Activated CD8-positive, alpha-beta memory T cell treated with anti-CD3 and anti-CD28 coated beads, Interleukin-2, amount 50 U/mL, for 24 hours (primary cell): ENCODE data around the gene SEMA3F.

Source experiments
- DNase-seq: peaks from one replicate; pipeline ENCODE4 v3.0.0-alpha.2; 2020; ENCODE audit errors: extremely low read depth

Gene SEMA3F

DNA sequence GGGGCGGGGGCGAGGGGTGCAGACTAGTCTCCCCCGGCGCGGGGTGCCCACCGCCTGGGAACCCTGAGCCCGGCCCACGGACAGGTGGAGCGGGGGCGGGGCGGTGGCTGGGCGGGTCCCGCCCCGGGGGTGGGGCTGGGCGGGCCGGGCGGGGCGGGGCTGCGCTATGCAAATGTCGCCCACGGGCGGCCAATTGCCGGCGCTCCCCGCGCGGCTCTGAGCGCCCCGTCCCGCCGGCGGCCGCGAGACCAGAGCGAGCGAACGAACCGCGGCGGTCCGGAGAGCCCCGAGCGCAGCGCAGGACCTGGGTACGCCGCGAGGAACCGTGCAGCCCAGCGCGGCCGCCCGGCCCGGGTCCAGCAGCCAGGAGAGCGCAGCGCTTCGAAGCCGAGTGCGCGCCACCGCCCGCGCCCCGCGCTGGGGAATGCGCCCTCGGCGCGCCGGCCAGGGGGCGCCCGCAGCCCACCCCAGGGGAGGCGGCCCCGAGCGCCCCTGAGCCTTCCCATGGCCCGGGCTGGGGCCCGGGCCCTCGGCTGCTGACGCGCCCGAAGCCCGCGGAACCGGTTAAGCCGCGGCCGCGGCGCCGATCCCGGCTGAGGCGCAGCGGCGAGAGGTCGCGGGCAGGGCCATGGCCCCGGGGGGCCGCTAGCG lies at the start of gene SEMA3F:
SEMA3F (plus strand) TSS at position 485 of the 651 bp plus-strand sequence. CDS start 4,299 bp downstream, outside the sequence.
- DNase-seq = no peak

DNA sequence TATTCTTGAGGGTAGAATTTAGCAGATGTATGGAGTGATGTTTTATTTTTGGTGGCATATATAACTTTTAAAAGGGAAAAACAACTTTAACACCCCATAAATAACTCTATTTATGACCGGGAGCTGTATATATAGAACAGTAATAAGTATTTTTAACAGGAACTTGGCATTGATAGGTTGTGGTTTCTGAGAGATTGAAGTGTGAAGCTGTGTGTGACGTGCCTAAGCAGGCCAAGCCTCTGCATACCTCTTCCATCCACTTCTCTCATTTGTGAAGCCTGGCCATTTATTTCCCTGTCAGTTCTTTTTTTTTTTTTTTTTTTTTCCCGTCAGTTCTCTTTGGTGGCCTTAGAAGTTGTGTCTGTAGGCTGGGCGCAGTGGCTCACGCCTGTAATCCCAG lies 43.4 kb upstream of the SEMA3F start:
- no peak for DNase-seq

DNA sequence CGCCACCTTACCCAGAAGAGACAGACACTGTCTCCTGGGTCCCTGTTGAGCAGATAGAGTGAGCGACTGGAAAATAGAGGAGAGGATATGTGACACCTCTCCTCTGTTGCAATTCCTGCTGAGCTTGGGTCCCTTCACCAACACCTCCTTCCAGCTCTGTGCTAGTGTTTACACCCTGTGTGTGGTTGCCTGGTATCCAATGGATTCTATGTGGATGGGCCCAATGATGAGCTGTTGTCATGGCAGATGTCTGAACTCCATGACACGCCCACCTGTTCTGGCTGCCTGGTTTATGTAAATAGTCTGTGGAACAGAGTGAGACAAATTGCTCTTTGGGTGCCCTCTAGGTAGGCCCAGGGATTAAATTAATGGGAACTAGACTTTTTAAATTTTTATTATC lies 42.7 kb upstream of the SEMA3F start:
- no peak for DNase-seq

DNA sequence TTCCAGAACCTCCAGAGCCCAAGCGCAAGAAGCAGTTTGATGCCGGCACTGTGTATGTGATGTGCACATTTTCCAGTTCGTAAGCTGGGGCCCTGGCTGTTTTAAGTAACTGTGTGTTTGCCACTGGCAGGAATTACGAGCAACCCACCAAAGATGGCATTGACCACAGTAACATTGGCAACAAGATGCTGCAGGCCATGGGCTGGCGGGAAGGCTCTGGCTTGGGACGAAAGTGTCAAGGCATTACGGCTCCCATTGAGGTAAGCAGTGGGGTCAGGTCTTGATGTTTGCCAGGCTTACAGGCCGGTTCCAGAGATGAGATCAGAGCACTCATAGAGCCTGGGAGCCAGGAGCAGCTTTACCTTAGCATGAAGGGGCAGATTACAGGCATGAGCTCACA lies 38.0 kb upstream of the SEMA3F start:
- no peak for DNase-seq

DNA sequence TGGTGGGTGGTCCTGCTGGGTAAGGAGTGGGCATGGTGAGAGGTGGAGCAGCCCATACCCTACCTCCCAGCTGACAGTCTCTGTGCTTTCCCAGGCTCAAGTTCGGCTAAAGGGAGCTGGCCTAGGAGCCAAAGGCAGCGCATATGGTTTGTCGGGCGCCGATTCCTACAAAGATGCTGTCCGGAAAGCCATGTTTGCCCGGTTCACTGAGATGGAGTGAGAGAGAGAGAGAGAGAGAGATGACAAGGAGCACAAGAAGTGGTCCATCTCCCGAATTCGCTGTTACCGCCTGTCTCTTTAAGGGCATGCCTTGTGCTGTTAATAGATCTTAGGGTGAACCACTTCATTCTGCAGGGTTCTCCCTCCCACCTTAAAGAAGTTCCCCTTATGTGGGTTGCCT lies 36.9 kb upstream of the SEMA3F start:
- no peak for DNase-seq

DNA sequence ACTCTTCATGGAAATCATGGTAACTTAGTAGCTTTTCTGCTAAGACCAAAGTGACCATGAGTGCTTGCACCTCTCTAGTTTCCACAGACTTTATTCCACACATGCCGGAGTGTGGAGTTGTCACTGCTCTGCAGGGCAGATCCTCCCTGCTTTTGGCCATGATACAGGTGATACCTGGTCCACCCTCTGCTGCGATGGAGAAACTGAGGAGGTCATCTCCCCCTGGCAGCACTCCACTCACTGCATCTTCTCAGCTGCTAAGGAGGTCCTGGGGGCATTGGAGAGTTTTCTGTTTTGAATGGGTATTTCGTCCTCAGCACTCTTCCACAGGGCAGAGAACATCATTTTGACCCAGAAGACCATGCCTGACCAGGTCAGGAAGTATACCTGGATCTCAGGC lies 35.3 kb upstream of the SEMA3F start:
- DNase-seq = no peak

DNA sequence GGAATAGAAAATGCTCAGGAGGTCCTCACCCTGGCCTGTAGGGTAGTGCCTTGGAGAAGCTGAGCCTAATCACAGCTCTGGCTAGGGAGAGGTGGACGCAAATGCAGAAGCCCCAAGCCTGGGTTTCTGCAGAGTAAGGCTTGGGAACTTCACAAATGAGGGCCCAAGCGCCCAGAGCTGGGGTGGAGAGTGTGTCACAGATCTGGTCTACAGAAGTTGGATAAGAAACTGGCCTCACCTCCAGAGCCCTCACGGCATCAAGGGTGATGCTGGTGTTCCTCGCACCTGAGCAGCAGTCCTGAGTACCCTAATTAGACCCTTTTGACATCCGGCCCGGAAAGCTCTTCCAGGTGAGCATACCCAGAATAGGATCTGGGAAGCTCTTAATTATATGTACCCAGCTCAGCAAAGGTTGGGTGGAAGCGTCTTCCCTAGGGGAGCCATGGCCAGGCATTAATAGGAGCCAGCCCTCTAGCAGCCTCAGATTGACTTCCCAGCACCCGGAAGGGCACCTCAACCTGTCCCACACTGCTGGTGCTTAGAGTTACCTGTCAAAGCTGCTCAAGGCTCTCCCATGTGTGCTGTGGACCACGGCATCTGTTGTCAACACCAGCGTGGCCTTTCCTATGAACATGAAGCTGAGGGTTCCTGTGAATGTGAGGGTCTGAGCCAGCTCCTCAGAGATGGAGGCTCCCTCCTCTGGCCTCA lies 34.6 kb upstream of the SEMA3F start:
- no peak for DNase-seq

DNA sequence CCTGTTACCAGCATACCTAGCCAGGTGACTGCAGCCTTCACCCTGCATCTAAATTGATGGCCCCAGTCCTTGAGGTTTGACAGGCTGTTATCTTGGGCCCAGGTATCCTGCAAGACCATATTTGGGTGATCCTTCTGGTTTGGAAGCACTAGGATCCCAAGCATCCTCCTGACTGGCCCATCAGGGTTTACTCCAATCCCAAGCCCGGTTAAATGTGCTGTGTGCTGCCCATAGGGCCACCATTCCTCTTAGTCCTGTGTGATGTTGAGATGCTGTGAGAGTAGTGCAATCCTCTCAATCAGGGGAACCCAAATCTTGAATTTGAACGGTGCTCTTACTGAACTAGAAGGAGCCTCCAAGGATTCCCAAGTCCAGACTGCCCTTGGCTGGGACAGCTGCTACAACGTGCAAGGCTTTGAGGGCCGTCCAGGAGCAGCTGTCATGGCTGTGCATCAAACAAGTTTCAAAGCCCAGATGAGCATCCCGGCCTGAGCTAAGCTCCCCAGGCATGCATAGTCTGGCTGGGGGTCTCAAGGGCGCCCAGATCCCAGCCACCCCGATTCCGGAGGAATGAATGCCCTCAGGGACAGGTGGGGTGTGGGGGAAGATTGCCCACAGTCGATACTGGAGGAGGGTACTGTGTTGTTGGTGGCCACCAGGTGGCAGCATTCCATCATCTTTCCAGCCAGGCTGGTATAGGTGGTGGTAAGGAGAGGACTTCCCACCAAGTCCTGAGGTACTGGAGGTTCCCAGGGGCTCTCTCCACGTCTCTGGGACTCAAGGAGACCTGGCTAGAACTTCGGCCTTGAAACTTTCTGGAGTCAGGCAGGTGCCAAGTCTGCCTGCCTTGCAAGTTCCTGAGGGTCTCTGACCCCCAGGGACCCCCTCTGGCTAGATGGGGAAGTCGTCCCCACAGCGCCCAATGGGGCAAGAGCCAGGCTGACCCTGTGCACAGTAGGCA lies 33.8 kb upstream of the SEMA3F start:
- DNase-seq = peak; percentile 35

DNA sequence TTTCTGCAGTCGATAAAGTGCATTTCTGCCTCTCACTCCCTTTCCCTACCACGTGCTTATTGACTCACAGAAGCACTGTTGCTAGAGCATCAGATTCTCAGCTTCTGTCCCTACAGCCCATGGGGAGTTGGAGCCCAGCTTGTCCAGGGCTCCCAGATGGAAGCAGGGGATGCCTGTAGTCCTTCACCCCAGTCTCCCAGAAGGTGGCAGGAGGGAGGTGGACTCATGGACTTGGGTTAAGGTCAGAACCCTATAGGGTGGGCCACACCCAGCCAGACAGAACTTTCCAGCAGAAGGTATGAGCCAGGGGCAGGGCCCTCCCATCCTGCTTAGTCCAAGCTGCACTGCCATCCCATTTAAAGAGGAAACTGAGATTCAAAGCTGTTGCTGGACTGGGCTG lies 33.1 kb upstream of the SEMA3F start:
- no peak for DNase-seq

DNA sequence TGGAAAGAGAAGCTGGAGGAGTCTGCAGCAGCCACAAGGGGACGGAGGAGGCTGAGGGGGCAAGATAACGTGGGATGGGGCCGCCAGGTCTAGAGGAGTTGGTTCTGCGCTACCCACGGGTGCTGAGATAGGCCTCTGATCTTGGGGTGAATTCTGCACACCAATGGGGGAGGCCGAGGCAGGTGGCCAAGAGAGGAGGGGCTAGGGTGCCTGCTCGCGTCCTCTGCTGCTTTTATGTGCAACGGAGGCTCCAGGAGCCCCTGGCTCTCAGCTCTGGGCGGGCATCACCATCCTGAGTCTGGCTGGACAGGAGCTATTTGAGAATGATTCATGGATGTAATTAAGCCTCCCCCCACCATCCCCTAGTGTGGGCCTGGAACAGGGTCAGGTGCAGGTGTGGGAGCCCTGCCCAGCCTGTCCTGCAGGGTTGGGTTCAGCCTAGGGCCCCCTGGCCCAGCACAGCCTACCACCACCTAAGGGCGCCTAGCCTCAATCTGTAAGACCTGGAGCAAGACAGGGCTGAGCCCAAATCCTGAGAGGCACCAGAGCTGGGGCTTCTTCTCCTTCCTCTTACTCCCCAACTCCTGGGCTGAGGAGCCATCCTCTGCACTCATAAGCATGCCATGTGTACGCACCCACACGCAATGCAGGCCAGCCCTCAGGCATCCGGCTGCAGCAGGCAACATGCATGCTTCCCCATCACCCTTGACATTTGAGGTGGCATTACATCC lies 32.3 kb upstream of the SEMA3F start:
- DNase-seq = no peak

DNA sequence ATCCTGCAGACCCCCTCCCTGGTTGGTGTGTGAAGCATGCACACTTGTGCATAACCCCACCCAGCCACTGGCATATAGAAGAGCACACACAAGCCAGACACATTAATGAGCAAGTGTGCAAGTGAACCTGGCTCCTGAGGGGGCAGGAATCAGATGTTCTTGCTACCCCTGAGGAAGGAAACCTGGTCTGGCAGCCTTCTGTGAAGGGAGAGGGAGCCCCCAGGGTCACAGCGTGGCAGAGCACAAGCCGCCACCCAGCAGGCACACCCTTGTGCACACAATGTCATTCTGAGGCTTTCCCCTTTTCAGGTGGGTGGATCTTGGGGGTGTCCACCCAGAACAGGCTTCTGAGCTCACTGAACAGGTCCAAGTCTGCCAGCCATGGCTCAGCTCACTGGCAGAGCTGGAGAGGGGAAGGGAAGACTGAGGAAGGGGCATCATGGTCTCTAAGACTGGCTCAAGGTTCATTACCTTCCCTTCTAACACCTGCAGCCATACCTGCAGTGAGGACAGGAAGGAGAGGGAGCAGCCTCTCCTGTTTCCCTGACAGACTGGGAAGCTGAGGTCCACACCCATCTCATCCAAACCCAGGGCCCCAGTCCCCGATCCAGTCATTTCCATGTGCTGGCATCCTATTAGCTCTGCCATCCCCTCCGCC lies 31.6 kb upstream of the SEMA3F start:
- no peak for DNase-seq

DNA sequence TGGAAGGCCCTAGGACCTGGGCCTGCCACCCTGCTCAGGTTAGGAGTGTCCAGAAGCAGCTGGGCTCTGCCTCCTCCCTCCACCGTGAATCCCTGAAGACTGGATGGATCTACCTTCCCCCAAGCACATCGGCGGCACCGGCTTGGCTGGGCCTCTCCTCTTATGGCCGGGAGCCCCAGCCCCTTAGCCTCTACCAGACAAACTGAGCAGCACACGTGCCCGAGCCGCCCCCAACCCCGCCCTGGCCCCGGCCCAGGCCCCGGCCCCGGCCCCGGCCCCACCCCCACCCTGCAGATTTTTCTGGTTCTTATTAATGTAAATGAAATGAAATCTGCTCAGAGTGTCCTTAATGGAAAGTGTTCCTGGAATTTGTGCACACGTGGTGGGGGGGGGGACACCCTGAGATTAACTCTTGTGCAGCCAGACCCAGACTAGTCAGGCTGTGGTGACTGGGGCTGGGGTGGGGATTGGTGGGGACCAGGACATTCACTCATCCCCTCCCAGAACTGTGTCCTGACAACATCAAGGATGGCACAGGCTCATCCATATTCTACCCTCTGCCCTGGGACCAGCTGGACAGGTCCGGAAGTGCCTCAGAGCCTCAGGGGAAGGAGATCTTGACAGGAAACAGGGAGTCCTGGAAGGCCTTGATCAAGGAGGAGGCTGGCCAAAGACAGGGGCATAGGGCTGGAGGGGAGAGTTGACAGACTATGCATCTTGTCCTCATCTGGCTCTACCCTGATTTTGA lies 30.9 kb upstream of the SEMA3F start:
- DNase-seq = no peak

DNA sequence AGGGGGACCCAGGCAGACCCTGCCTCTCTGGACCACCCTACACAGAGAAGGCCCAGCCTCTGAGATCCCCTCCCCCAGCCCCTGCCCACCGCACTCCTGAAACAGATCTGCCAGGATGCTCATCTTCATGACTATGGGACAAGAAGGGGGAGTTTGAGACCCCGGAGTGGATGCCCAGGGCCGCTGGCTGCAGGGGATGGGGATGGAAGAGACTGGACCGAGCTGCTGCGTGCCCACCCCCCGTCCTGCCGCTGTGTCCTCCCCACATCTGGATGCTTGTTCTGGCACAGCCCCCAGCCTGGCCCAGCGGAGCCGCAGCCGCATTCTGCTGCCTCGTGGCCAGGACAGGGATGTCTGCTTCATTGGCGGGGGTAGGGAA lies 30.3 kb upstream of the SEMA3F start:
- DNase-seq = no peak

DNA sequence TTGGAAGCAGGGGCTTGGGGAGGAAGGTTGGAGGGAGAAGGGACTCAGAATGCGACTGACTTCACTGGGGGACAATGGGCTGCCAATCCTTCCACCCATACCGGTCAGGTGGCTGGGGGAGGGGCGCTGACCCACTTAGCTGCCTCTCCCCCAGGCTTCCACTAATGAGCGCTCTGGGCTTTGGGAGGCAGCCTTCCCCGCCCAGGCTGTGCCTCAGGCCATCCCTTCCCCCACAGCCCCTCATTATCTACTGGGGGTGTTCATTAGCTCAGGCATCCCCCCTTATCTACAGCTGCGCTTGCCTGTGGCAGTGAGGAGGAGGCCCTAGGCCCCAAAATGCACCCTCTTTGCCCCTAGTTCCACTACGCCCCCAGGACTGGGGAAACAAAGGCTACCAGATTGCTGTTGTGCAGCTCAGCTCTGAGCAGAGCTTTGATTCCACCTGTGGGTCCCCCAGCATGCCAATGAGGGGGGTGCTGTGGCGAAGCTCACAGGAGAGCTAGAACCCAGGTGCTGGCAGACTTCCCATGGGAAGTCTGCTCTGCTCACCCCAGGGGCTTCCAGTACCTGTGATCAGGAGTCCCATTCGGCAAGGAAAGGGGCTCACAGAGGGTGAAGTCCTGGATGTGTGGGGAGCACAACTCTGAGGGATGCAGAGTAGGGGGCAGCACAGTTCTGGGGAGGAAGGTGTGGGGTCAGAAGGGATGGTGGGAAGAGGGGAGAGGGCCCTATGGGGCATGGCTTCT lies 29.4 kb upstream of the SEMA3F start:
- DNase-seq = no peak

DNA sequence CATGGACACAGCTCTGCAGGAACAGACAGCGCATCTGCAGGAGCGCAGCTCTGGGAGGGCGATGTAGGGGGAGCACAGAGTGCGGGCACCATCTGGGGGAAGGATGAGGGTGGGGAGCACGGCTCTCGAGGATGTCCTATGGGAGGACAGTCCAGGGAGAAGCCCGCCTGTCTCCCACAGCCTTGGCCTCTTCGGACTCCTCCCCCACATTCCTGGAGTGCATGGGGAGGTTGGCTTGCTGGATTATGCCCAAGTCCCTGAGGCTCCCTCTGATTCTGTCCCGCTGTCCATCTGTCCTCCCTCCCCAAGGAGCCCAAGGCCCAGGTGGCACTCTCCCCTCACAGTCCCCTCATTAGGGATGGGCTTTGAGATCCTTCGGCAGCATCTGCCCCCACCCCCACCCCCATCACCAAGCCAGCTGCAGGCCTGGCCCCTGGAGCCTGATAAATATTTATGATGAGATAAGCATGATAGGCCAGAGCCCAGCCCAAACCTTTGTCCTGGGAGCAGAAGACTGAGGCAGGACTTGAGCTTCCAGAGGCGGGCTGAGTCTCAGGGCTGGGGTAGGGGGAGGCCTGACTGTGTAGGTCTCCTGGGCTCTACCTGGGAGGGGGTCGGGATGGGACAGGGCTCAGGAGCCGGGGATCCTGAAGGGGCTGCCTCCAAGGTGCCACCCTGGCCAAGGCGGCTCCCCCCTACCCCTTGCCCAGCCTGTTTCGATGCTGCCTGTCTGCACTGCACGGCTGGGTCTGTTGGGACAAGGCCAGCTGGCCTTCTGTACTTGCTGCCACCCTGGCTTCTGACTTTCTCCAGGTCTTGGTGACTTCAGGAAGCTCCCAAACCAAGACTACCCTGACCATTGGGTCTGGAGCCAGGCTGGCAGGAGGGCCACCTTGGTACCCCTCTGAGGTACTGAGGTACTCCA lies 28.6 kb upstream of the SEMA3F start:
- DNase-seq = no peak

DNA sequence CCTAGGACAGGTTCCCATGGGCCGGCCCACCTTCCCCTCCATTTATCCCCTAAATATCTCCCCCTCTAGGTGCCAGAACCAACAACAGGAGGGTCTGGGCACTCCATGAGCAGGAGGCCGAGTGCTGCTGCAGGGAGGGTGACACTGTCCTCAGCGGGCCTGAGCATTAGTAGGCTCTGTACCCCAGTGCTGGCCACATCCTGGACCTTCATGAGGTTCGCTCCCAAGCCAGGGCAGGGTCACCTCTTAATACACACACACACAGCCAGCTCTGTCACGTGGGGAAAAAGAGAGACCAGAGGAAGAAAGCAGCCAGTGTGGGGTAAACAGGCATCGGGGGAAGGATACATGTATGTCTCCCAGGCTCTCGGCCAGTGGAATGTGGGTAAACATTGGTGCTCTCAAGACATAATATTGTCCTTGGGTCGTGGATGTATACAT lies 27.9 kb upstream of the SEMA3F start:
- no peak for DNase-seq

DNA sequence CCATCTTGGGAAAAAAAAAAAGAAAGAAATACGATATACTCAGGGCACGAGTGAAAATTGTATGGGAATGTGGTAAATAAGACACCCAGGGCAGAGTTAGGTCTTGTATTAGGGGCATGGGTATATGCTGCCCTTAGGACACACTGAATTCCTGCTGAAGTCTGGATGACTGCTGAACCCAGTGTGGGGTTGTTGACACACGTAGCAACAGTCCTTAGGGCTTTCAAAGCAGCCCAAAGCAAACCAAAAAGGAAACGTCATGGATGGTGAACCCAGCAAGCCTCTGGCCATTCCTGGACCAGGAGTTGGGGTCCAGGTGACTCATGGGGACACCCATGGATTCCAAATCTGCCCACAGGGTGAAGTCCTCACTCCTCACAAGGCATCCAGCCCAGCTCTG lies 27.1 kb upstream of the SEMA3F start:
- DNase-seq = no peak

DNA sequence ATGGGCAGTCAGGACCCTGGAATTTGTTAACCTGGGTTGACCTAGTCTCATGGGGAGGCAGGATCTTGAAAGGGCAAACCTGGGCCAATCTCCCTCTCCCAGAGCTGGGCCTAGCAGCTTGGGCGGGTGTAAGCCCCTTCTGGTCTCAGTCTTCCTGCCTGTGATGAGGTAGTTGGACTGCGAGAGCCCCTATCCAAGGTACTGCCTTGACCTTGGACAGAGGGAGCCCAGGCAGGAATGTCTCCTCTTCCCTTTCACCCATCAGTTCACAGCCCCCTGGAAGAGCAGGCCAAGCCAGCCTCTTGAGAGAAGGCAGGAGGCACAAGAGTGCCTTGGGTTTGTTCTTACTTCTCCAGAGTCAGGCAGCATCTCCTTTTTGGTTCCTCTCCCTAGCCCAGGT lies 24.7 kb upstream of the SEMA3F start:
- DNase-seq = no peak
